ENCODE results near the gene SCAMP1.

SCAMP1 gene

DNA sequence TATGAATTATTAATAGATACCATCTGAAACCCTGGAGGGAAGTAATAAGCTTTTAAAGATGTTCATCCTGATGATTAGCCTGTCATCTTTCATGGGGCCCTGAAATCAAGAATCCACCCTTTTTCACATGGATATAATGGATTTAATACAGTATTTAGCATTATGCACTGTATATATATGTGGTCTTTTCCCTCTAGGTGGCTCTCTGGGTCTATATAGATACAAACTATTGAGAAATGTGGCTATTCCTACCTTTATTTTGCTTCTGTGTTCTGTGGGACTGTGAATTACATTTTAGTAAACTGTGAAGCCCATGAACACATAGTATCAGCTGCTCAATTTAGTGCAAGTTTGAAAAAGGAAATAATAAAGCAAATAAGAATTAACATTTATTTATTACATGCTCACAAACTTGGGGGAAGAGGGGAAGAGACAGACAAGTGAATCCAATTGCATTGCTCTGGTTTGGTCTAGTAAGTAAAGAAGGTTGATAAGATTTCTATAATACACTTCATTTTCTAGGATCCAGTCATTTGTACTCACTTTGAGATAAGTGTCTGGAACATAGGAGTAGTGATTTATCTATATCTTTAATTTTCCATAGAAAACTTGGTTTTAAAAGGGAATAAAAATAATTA is 112.2 kb downstream of the SCAMP1 start:
- H3K27me3 ChIP-seq (ENCODE audit: insufficient read depth, poor library complexity, severe bottlenecking): no peaks in the 10 kb centered on the region
- no peak overlapping the region for H3K4me3 ChIP-seq (replicated peaks; ENCODE audit: insufficient read depth, low read length)
- no peak for DNase-seq (ENCODE audit: low read depth in 1 of 2, low spot score in 1 of 2)
- TF ChIP-seq GABPA (IDR thresholded peaks at IDR 0.05; ENCODE audit: low read depth) (no peak), POLR2AphosphoS5 (IDR thresholded peaks at IDR 0.05; ENCODE audit: low read depth) (no peak), SPI1 (IDR thresholded peaks at IDR 0.05; ENCODE audit: borderline replicate concordance, low read depth) (no peak)
- TF ChIP-seq, protein P1, sequence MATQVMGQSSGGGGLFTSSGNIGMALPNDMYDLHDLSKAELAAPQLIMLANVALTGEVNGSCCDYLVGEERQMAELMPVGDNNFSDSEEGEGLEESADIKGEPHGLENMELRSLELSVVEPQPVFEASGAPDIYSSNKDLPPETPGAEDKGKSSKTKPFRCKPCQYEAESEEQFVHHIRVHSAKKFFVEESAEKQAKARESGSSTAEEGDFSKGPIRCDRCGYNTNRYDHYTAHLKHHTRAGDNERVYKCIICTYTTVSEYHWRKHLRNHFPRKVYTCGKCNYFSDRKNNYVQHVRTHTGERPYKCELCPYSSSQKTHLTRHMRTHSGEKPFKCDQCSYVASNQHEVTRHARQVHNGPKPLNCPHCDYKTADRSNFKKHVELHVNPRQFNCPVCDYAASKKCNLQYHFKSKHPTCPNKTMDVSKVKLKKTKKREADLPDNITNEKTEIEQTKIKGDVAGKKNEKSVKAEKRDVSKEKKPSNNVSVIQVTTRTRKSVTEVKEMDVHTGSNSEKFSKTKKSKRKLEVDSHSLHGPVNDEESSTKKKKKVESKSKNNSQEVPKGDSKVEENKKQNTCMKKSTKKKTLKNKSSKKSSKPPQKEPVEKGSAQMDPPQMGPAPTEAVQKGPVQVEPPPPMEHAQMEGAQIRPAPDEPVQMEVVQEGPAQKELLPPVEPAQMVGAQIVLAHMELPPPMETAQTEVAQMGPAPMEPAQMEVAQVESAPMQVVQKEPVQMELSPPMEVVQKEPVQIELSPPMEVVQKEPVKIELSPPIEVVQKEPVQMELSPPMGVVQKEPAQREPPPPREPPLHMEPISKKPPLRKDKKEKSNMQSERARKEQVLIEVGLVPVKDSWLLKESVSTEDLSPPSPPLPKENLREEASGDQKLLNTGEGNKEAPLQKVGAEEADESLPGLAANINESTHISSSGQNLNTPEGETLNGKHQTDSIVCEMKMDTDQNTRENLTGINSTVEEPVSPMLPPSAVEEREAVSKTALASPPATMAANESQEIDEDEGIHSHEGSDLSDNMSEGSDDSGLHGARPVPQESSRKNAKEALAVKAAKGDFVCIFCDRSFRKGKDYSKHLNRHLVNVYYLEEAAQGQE (IDR thresholded peaks at IDR 0.05; ENCODE audit: insufficient replicate concordance, low read depth): no peak
- TF ChIP-seq, protein P2, sequence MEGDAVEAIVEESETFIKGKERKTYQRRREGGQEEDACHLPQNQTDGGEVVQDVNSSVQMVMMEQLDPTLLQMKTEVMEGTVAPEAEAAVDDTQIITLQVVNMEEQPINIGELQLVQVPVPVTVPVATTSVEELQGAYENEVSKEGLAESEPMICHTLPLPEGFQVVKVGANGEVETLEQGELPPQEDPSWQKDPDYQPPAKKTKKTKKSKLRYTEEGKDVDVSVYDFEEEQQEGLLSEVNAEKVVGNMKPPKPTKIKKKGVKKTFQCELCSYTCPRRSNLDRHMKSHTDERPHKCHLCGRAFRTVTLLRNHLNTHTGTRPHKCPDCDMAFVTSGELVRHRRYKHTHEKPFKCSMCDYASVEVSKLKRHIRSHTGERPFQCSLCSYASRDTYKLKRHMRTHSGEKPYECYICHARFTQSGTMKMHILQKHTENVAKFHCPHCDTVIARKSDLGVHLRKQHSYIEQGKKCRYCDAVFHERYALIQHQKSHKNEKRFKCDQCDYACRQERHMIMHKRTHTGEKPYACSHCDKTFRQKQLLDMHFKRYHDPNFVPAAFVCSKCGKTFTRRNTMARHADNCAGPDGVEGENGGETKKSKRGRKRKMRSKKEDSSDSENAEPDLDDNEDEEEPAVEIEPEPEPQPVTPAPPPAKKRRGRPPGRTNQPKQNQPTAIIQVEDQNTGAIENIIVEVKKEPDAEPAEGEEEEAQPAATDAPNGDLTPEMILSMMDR (IDR thresholded peaks at IDR 0.05; ENCODE audit: insufficient read depth, low read length): no peak
- H3K27ac ChIP-seq (replicated peaks): no peak overlapping the region

DNA sequence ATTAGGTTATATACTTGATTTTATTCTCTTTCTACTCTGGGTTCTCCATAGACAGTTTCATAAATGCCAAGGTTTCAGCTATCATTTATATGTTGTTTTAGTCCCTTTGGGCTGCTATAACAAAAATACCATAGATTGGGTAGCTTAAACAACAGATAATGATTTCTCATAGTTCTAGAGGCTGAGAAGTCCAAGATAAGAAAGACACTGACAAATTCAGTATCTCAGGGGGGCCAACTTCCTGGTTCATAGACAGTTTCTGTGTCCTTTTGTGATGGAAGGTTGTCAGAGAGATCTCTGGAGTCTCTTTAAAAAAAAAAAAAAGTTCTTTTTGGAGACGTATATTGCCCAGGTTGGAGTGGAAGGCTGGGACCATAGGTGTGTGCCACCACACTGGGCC is 113.3 kb downstream of the SCAMP1 start:
- no peak for TF ChIP-seq GABPA (IDR thresholded peaks at IDR 0.05; ENCODE audit: low read depth)
- TF ChIP-seq, protein P1 (IDR thresholded peaks at IDR 0.05; ENCODE audit: insufficient replicate concordance, low read depth): no peak
- TF ChIP-seq POLR2AphosphoS5 (IDR thresholded peaks at IDR 0.05; ENCODE audit: low read depth): no peak
- TF ChIP-seq SPI1 (IDR thresholded peaks at IDR 0.05; ENCODE audit: borderline replicate concordance, low read depth): no peak
- TF ChIP-seq, protein P2 (IDR thresholded peaks at IDR 0.05; ENCODE audit: insufficient read depth, low read length): no peak
- no peaks in the 10 kb centered on the region for H3K27me3 ChIP-seq (ENCODE audit: insufficient read depth, poor library complexity, severe bottlenecking)
- H3K27ac ChIP-seq (replicated peaks): no peak overlapping the region

DNA sequence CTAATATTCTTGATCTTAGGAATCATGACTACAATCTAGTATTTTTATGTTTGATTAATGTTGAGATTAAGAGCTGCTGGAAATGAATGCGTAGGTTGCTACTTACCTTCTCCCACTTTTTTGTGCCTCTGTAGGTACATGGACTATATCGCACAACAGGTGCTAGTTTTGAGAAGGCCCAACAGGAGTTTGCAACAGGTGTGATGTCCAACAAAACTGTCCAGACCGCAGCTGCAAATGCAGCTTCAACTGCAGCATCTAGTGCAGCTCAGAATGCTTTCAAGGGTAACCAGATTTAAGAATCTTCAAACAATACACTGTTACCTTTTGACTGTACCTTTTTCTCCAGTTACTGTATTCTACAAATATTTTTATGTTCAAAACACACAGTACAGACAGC is 115.0 kb downstream of the SCAMP1 start:
- Histone ChIP-seq H3K4me3 (replicated peaks; ENCODE audit: insufficient read depth, low read length) (no peak overlapping the region), H3K27ac (replicated peaks) (no peak overlapping the region), H3K27me3 (ENCODE audit: insufficient read depth, poor library complexity, severe bottlenecking) (no peaks in the 10 kb centered on the region)
- TF ChIP-seq GABPA (IDR thresholded peaks at IDR 0.05; ENCODE audit: low read depth): no peak
- TF ChIP-seq, protein P2 (IDR thresholded peaks at IDR 0.05; ENCODE audit: insufficient read depth, low read length): no peak
- TF ChIP-seq, protein P1 (IDR thresholded peaks at IDR 0.05; ENCODE audit: insufficient replicate concordance, low read depth): no peak
- no peak for TF ChIP-seq SPI1 (IDR thresholded peaks at IDR 0.05; ENCODE audit: borderline replicate concordance, low read depth)
- TF ChIP-seq POLR2AphosphoS5 (IDR thresholded peaks at IDR 0.05; ENCODE audit: low read depth): no peak
- no peak for DNase-seq (ENCODE audit: low read depth in 1 of 2, low spot score in 1 of 2)

More for the DNA sequence above, 113.3 kb downstream of the SCAMP1 start:
- H3K4me3 ChIP-seq (replicated peaks; ENCODE audit: insufficient read depth, low read length): no peak overlapping the region
- no peak for DNase-seq (ENCODE audit: low read depth in 1 of 2, low spot score in 1 of 2)
